Kidney (tissue), 14 donors: Measurements from ENCODE around the gene TLL1. TPM values are rescaled to one million over a fixed set of nuclear protein-coding genes. Genes with fewer than 3 reads are reported as not detected.

ENCODE experiments used
- DNase-seq, 5 donors: peaks; one replicate each; pipeline ENCODE4 v3.0.0-alpha.2; 2013 to 2020
- FAIRE-seq: peaks from 2 replicates; lab custom pipeline; 2012; peaks lifted over from hg19 to GRCh38; lab: Jason Lieb, UNC
- H3K27ac ChIP-seq, 2 donors: one replicate each; pipeline ENCODE4 v1.7.0; 2013; ENCODE audit warnings: low read depth in 2 of 2, low read length in 2 of 2, inconsistent platforms in 1 of 2
- H3K27me3 ChIP-seq: one replicate; pipeline ENCODE4 v1.7.1; 2013; ENCODE audit warnings: low read length, inconsistent platforms; ENCODE audit not compliant: control insufficient read depth, insufficient read depth
- H3K36me3 ChIP-seq, 3 donors: one replicate each; pipeline versions ENCODE4 v1.7.0 to v1.7.1; 2013; ENCODE audit warnings: low read length in 3 of 3, control low read depth in 1 of 3, inconsistent platforms in 1 of 3; ENCODE audit not compliant: insufficient read depth in 3 of 3, control insufficient read depth in 2 of 3
- H3K4me1 ChIP-seq, 3 donors: one replicate each; pipeline versions ENCODE4 v1.7.0 to v1.7.1; 2013; ENCODE audit warnings: low read length in 3 of 3, inconsistent platforms in 1 of 3, low read depth in 1 of 3; ENCODE audit not compliant: control insufficient read depth in 2 of 3, insufficient read depth in 2 of 3
- H3K4me3 ChIP-seq, 3 donors: one replicate each; pipeline versions ENCODE4 v1.7.0 to v1.8.1; 2013; ENCODE audit warnings: low read length in 3 of 3, control low read depth in 1 of 3, inconsistent platforms in 1 of 3
- H3K9ac ChIP-seq, 3 donors: one replicate each; pipeline versions ENCODE4 v1.7.0 to v1.7.1; 2013; ENCODE audit warnings: low read length in 3 of 3, control low read depth in 1 of 3, inconsistent platforms in 1 of 3
- H3K9me3 ChIP-seq, 3 donors: one replicate each; pipeline versions ENCODE4 v1.7.0 to v1.7.1; 2013; ENCODE audit warnings: low read length in 3 of 3, control low read depth in 1 of 3, inconsistent platforms in 1 of 3; ENCODE audit not compliant: control insufficient read depth in 2 of 3, insufficient read depth in 1 of 3
- intact Hi-C: fragments of 100-400 bp; cut with DNase I; formaldehyde crosslinking; loops from one replicate; pipeline ENCODE4 v1.11.1; 2022
- polyA plus RNA-seq: library from polyadenylated mRNA; stranded (reverse); fragments of 350-450 nt; fragmentation: Illumina TruSeq; extraction: RNeasy Lipid Tissue Mini Kit (QIAGEN cat#74804); gene quantifications from one replicate; pipeline ENCODE4 v1.2.3, GENCODE V29; 2014; ENCODE audit warnings: low read depth, low replicate concordance; ENCODE audit not compliant: insufficient read depth
- total RNA-seq: library from RNA; stranded (reverse); fragmentation: NEBNext Ultra II Directional; extraction: Animal tissue kit (Norgen Biotek cat#: 25700); gene quantifications from one replicate; pipeline ENCODE4 v1.2.1, GENCODE V29; 2021
- TF ChIP-seq, protein P1 (sequence below): IDR thresholded peaks from 3 replicates; pipeline ENCODE4 v1.5.1; 2012; ENCODE audit warnings: mild to moderate bottlenecking, moderate library complexity, borderline replicate concordance; ENCODE audit not compliant: insufficient read depth; ENCODE audit errors: extremely low read depth
- donor health status: control.
- donor health status: control.
- donor health status: control.
- donor health status: control.
- donor health status: control.
- donor health status: DM: yes; HTN: yes; CAD: no.
- donor health status: Normal renal cell carcinoma (clear cell type).

Gene TLL1
- total and polyA plus RNA-seq, 2 donors from 2014 or later = 0.28 to 10.0 TPM

DNA sequence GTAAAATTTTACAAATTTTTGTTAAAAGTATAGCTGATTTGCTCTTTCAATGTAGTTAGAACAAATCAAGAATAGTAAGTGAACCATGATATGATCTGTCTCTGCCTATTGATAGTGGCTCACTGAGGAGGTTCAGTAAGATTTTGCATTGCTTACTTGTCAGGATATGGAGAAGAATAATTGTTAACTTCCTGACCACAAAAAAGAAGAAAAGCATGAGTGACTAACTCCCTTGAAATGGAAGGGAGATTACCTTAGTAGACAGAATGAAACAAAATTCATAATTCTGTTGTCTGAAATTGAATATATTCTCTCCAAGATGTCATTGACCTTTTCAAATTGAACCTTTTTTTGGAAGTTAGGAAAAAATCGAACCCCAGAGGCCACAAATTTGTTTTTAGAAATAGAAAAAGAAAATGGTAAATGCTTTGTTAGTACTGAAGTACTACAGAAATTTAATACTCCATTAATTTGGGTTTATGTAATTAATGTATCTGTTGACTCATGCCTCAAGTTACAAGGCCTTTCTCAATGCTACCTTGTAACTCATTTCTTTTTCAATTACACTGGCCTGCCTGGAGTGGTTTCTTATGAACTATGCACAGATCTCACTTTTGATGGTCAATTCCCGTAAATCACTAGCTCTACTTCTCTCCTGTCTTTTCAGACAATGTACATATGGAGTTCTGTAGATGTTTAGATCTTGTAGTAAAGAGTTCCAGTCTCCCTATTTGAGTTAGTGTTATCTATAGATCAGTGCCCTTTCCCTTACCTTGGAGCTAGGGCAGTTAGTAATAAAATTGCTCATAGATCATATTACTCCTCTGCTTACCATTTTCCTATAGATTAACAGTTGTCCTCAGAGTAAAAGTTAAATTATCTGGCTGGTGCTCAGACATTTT lies 139.3 kb downstream of the TLL1 start:
- FAIRE-seq (no peak), DNase-seq (no peak)
- H3K9ac ChIP-seq = no peak overlapping the region
- H3K4me1 ChIP-seq = no peaks in the 10 kb centered on the region
- H3K36me3 ChIP-seq = no peaks in the 10 kb centered on the region
- H3K27ac ChIP-seq = no peak overlapping the region
- TF ChIP-seq, protein P1, sequence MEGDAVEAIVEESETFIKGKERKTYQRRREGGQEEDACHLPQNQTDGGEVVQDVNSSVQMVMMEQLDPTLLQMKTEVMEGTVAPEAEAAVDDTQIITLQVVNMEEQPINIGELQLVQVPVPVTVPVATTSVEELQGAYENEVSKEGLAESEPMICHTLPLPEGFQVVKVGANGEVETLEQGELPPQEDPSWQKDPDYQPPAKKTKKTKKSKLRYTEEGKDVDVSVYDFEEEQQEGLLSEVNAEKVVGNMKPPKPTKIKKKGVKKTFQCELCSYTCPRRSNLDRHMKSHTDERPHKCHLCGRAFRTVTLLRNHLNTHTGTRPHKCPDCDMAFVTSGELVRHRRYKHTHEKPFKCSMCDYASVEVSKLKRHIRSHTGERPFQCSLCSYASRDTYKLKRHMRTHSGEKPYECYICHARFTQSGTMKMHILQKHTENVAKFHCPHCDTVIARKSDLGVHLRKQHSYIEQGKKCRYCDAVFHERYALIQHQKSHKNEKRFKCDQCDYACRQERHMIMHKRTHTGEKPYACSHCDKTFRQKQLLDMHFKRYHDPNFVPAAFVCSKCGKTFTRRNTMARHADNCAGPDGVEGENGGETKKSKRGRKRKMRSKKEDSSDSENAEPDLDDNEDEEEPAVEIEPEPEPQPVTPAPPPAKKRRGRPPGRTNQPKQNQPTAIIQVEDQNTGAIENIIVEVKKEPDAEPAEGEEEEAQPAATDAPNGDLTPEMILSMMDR = no peak
- H3K27me3 ChIP-seq = no peaks in the 10 kb centered on the region
- no peak overlapping the region for H3K4me3 ChIP-seq
- intact Hi-C loops = no loop called here
- no peaks in the 10 kb centered on the region for H3K9me3 ChIP-seq

DNA sequence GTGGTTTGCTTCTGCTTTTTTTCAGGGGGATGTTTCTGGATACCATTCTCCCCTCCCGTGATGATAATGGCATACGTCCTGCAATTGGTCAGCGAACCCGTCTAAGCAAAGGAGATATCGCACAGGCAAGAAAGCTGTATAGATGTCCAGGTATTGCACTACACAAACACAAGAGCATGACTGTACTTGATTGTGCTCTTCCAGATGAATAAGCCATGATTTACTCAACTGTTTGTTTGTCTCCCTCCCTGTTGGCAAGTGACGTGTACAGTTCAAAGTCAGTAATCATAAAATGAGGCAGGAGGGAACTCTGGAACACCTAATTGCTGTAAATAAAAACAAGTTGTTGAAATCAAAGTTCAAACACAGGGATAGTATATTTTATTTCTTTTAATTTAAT lies 141.4 kb downstream of the TLL1 start:
- Histone ChIP-seq H3K27me3 (no peaks in the 10 kb centered on the region), H3K9ac (no peak overlapping the region), H3K4me1 (no peaks in the 10 kb centered on the region), H3K9me3 (no peaks in the 10 kb centered on the region), H3K4me3 (no peak overlapping the region), H3K27ac (no peak overlapping the region), H3K36me3 (no peaks in the 10 kb centered on the region)
- FAIRE-seq = no peak
- intact Hi-C loops = no loop called here
- TF ChIP-seq, protein P1 = no peak
- no peak for DNase-seq

DNA sequence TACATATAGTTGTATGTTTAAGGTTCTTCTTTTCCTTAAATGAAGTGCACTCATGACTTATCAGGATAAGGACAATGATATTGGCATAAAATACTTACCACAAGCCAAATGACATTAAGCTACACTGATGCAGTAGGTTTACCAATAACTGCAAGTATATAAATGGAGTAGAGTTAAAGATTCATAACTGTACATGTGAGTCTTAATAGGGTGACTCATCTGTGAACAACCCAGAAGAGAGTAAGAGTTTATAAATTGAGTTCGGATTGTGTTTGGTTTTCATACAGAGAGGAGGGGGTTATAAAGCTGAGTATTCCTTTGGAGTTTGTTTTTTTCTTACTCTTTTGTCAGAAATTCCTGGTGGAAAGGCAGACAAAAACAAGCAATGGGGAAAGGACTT lies 144.8 kb downstream of the TLL1 start:
- Histone ChIP-seq H3K4me3 (no peak overlapping the region), H3K4me1 (no peaks in the 10 kb centered on the region), H3K27me3 (no peaks in the 10 kb centered on the region), H3K36me3 (no peaks in the 10 kb centered on the region), H3K9me3 (no peaks in the 10 kb centered on the region), H3K27ac (no peak overlapping the region), H3K9ac (no peak overlapping the region)
- DNase-seq (no peak), FAIRE-seq (no peak)
- intact Hi-C loops = no loop called here
- TF ChIP-seq, protein P1 = no peak
